ENCODE data around the gene NCAPG2. TPM values are rescaled to one million over a fixed set of nuclear protein-coding genes. Genes with fewer than 3 reads are reported as not detected.

The NCAPG2 gene
- total RNA-seq, 1 experiment from 2014 or later, result 67.3 TPM

DNA sequence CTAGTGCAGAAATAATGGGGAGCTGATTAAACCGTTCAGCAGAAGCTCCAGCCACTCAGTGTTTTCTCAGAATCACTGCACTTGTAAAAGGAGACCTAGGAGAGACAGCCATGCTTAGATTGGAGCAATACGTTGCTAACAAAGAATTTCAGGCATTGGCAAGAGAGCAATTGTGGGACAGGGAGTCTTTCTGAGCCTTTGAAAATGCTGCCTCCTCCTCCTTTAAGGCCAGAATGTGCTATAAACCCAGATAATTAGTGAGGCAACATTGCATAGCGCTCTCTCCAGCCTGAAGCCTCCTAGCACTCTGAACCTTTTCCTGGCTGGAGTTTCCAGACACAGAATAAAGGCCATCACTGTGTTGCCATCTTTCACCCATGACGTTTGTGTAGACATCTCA lies 98.5 kb downstream of the NCAPG2 start:
- Mint-ChIP-seq H3K4me1 (ENCODE audit: low read depth, unreplicated experiment) (no peaks in the 10 kb centered on the region), H3K27me3 (ENCODE audit: insufficient read depth, unreplicated experiment) (no peaks in the 10 kb centered on the region), H3K9me3 (ENCODE audit: unreplicated experiment) (no peaks in the 10 kb centered on the region), H3K4me3 (ENCODE audit: unreplicated experiment) (no peak overlapping the region), H3K27ac (ENCODE audit: unreplicated experiment) (no peak overlapping the region), H3K36me3 (ENCODE audit: insufficient read depth, unreplicated experiment) (peaks cover 17% of the 10 kb centered on the region)
- BruUV-seq (replicated peaks), result no TSS peak
- ChIA-PET POLR2A (no interaction called here), CTCF (no interaction called here)
- Histone ChIP-seq H3K36me3 (ENCODE audit: control insufficient read depth, insufficient read depth, low read length) (no peaks in the 10 kb centered on the region), H3K9me3 (no peaks in the 10 kb centered on the region), H3K4me3 (ENCODE audit: low read depth, low read length) (no peak overlapping the region), H3K27me3 (replicated peaks; ENCODE audit: control insufficient read depth, insufficient read depth, low read length) (no peaks in the 10 kb centered on the region), H3K4me1 (no peaks in the 10 kb centered on the region)
- no peak for DNase-seq
- intact Hi-C loops (cut with micrococcal nuclease; ENCODE audit: unreplicated experiment), result no loop called here
- TF ChIP-seq, protein P1, sequence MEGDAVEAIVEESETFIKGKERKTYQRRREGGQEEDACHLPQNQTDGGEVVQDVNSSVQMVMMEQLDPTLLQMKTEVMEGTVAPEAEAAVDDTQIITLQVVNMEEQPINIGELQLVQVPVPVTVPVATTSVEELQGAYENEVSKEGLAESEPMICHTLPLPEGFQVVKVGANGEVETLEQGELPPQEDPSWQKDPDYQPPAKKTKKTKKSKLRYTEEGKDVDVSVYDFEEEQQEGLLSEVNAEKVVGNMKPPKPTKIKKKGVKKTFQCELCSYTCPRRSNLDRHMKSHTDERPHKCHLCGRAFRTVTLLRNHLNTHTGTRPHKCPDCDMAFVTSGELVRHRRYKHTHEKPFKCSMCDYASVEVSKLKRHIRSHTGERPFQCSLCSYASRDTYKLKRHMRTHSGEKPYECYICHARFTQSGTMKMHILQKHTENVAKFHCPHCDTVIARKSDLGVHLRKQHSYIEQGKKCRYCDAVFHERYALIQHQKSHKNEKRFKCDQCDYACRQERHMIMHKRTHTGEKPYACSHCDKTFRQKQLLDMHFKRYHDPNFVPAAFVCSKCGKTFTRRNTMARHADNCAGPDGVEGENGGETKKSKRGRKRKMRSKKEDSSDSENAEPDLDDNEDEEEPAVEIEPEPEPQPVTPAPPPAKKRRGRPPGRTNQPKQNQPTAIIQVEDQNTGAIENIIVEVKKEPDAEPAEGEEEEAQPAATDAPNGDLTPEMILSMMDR (IDR thresholded peaks at IDR 0.05; ENCODE audit: insufficient read depth in 1 of 2, low read depth in 1 of 2, low read length in 1 of 2, severe bottlenecking in 1 of 2, unreplicated experiment in 1 of 2), result no peak

DNA sequence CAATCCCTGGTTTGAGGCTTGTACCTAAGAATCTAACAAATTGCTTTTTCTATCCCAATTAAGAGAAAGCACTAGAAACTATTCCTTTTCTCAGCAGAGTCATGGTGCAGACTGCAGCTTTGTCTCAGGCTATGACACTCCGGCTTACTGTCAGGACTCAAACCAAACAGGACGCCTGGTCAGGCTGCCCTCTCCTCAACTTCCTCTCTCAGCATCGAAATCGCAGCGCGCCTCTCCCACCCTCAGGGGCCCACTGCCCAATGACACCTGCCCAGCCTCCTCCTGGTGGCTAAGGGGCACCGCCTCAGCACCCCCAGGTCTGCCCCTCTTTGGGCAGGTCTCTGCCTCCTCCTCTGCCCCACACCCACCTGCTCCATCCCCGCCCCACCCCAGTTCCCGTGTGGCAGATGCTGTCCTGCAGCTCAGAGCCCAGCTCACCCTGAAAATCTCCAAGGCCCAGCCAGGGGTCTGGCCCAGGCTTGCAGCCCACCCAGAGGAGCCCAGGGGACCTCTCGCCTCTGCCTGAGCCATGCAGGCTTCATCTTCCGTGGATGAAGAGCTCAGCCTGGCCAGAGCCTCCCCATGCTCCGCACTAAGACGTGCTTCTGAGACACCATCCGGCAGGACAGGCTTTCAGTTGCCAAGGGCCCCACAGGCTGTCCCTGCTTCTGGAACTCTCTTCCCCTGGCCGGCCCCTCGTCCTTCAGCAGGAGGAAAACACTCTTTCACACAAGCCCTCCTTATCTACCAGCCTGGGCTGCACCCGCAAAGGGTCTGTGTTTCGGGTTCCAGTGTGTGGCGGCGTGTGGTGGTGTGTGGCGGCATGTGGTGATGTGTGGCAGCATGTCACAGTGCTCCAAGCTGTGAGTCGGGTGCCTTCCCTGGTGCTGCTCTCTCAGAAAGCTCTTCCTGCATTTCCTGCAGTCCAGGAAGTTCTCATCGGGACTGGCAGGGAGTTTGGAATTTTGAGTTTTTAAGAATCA lies 100.5 kb downstream of the NCAPG2 start:
- no peaks in the 10 kb centered on the region for H3K4me1 Mint-ChIP-seq (ENCODE audit: low read depth, unreplicated experiment)
- TF ChIP-seq, protein P1 (IDR thresholded peaks at IDR 0.05; ENCODE audit: insufficient read depth in 1 of 2, low read depth in 1 of 2, low read length in 1 of 2, severe bottlenecking in 1 of 2, unreplicated experiment in 1 of 2), result no peak
- H3K9me3 Mint-ChIP-seq (ENCODE audit: unreplicated experiment), result no peaks in the 10 kb centered on the region
- no peak for DNase-seq
- H3K36me3 Mint-ChIP-seq (ENCODE audit: insufficient read depth, unreplicated experiment), result peaks cover 12% of the 10 kb centered on the region
- intact Hi-C loops (cut with micrococcal nuclease; ENCODE audit: unreplicated experiment), result no loop called here
- H3K36me3 ChIP-seq (ENCODE audit: control insufficient read depth, insufficient read depth, low read length), result no peaks in the 10 kb centered on the region
- H3K27me3 ChIP-seq (replicated peaks; ENCODE audit: control insufficient read depth, insufficient read depth, low read length), result no peaks in the 10 kb centered on the region
- H3K4me3 ChIP-seq (ENCODE audit: low read depth, low read length), result no peak overlapping the region
- no peaks in the 10 kb centered on the region for H3K4me1 ChIP-seq
- POLR2A ChIA-PET, result no interaction called here
- no peak overlapping the region for H3K27ac Mint-ChIP-seq (ENCODE audit: unreplicated experiment)
- CTCF ChIA-PET, result no interaction called here
- H3K4me3 Mint-ChIP-seq (ENCODE audit: unreplicated experiment), result no peak overlapping the region
- no TSS peak for BruUV-seq (replicated peaks)
- no peaks in the 10 kb centered on the region for H3K27me3 Mint-ChIP-seq (ENCODE audit: insufficient read depth, unreplicated experiment)
- no peaks in the 10 kb centered on the region for H3K9me3 ChIP-seq

DNA sequence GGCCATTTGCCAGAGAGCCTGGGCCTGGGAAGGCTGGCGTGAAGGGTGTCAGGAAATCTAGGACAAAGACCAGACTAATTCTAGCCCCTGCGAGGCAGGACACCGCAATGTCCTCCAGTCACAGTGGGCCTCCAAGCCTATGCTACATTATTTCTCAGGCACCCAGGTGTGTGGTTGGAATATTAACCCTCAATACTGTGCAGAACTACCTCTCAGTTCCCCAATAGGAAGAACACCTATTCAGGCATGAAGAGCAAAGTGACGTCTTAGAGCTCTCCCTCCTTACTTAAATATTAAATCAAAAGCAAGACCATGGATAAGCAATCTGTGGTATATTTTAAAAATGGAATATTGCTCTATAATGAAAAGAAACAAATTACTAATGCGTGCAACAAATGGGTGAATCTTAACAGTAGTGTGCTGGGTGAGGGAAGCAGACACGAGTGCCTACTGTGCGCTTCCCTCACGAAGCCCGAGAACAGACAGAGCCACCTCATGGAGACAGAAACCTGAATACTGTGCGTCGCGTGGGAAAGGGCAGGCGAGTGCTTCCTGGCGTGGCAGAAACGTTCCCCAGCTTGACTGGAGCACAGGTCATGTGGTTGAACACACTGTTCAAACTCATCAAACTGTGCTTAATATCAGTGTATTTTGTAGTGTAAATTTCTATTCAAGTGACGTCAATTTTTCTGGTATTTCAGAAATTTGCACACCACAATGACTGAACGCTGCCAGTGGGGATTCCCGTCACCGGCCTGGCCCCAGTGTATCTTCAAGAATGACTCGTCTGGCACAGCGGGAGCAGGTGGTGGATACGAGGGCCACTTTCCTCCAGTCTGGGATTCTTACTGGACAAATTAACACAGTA lies 101.5 kb downstream of the NCAPG2 start:
- Histone ChIP-seq H3K4me1 (no peaks in the 10 kb centered on the region), H3K36me3 (ENCODE audit: control insufficient read depth, insufficient read depth, low read length) (no peaks in the 10 kb centered on the region), H3K27me3 (replicated peaks; ENCODE audit: control insufficient read depth, insufficient read depth, low read length) (no peaks in the 10 kb centered on the region), H3K9me3 (no peaks in the 10 kb centered on the region), H3K4me3 (ENCODE audit: low read depth, low read length) (no peak overlapping the region)
- no peak overlapping the region for H3K27ac Mint-ChIP-seq (ENCODE audit: unreplicated experiment)
- ChIA-PET CTCF (no interaction called here), POLR2A (no interaction called here)
- no peak overlapping the region for H3K4me3 Mint-ChIP-seq (ENCODE audit: unreplicated experiment)
- H3K4me1 Mint-ChIP-seq (ENCODE audit: low read depth, unreplicated experiment), result no peaks in the 10 kb centered on the region
- no peak for DNase-seq
- TF ChIP-seq, protein P1 (IDR thresholded peaks at IDR 0.05; ENCODE audit: insufficient read depth in 1 of 2, low read depth in 1 of 2, low read length in 1 of 2, severe bottlenecking in 1 of 2, unreplicated experiment in 1 of 2), result no peak
- no peaks in the 10 kb centered on the region for H3K27me3 Mint-ChIP-seq (ENCODE audit: insufficient read depth, unreplicated experiment)
- H3K36me3 Mint-ChIP-seq (ENCODE audit: insufficient read depth, unreplicated experiment), result peaks cover 12% of the 10 kb centered on the region
- BruUV-seq (replicated peaks), result no TSS peak
- H3K9me3 Mint-ChIP-seq (ENCODE audit: unreplicated experiment), result no peaks in the 10 kb centered on the region
- intact Hi-C loops (cut with micrococcal nuclease; ENCODE audit: unreplicated experiment), result no loop called here

All from Caco-2 (cell line).